NCI-H146 treated with DMSO at 0.1 percent for 48 hours (cell line): Measurements from ENCODE around the gene OBSL1.
A peak's percentile ranks its signal among the peaks of the same experiment; 100 is the strongest.

Experiments
- DNase-seq: peaks from one replicate; lab custom pipeline; 2025; ENCODE audit not compliant: unreplicated experiment; lab: John Stamatoyannopoulos, UW

Gene OBSL1

GRCh38 chr2:219552382-219553167, 18.8 kb downstream of the OBSL1 start:
- peak; percentile 45 for DNase-seq

GRCh38 chr2:219551441-219552381, 19.6 kb downstream of the OBSL1 start:
- peak; percentile 52 for DNase-seq

- no peak for DNase-seq
These were observed 21.7 kb downstream of the OBSL1 start for GRCh38 chr2:219549619-219550018.

GRCh38 chr2:219548990-219549389, 22.3 kb downstream of the OBSL1 start:
- no peak for DNase-seq

GRCh38 chr2:219547621-219548020, 23.7 kb downstream of the OBSL1 start:
- DNase-seq, result no peak

- no peak for DNase-seq
These were observed 25.4 kb downstream of the OBSL1 start for GRCh38 chr2:219545943-219546352.

GRCh38 chr2:219545295-219545942, 25.9 kb downstream of the OBSL1 start:
- no peak for DNase-seq

GRCh38 chr2:219544567-219544966, 26.8 kb downstream of the OBSL1 start:
- no peak for DNase-seq

- DNase-seq, result peak; percentile 84
These were observed 27.6 kb downstream of the OBSL1 start, which contains the start of the genes CHPF and TMEM198 for GRCh38 chr2:219543596-219544358. Gene CHPF (minus strand): TSS chr2:219543809. CDS start chr2:219543538, 271 bp downstream. Gene TMEM198 (plus strand): TSS chr2:219544028. CDS start chr2:219544728, 700 bp downstream.

GRCh38 chr2:219542931-219543595, 28.3 kb downstream of the OBSL1 start:
- DNase-seq, result no peak

- peak; percentile 56 for DNase-seq
These were observed 29.6 kb downstream of the OBSL1 start for GRCh38 chr2:219541611-219542180.

- no peak for DNase-seq
These were observed 30.4 kb downstream of the OBSL1 start for GRCh38 chr2:219540784-219541504.

GRCh38 chr2:219539926-219540678, 31.2 kb downstream of the OBSL1 start:
- no peak for DNase-seq

- DNase-seq, result no peak
These were observed 32.2 kb downstream of the OBSL1 start for GRCh38 chr2:219538956-219539788.

GRCh38 chr2:219538504-219538951, 32.8 kb downstream of the OBSL1 start:
- DNase-seq, result no peak

GRCh38 chr2:219537657-219538488, 33.5 kb downstream of the OBSL1 start:
- no peak for DNase-seq
